KMS-11 (cell line): ENCODE measurements around the gene LRRC4B.

Source experiments
- H2AFZ ChIP-seq: fragments of 200-600 bp; sonication (generic); 2 replicates; pipeline ENCODE4 v1.6.1; 2016; ENCODE audit warnings: antibody characterized with exemption, mixed run types, low read depth
- H3K27ac ChIP-seq: fragments of 200-600 bp; sonication (generic); 2 replicates; pipeline ENCODE4 v1.6.1; 2016; ENCODE audit warnings: mild to moderate bottlenecking, mixed run types
- H3K27me3 ChIP-seq: fragments of 200-600 bp; sonication (generic); 2 replicates; pipeline ENCODE4 v1.6.1; 2017; ENCODE audit warnings: mild to moderate bottlenecking, low read depth, mixed run types, moderate library complexity; ENCODE audit not compliant: insufficient read depth
- H3K36me3 ChIP-seq: fragments of 200-600 bp; sonication (generic); 2 replicates; pipeline ENCODE4 v1.6.1; 2017; ENCODE audit warnings: mild to moderate bottlenecking, mixed run types; ENCODE audit not compliant: insufficient read depth
- H3K4me1 ChIP-seq: fragments of 200-600 bp; sonication (generic); 2 replicates; pipeline ENCODE4 v1.6.1; 2016; ENCODE audit warnings: mild to moderate bottlenecking, low read depth, mixed run types; ENCODE audit not compliant: poor library complexity, severe bottlenecking
- H3K4me2 ChIP-seq: fragments of 200-600 bp; sonication (generic); 2 replicates; pipeline ENCODE4 v1.7.0; 2016; ENCODE audit warnings: mild to moderate bottlenecking, mixed run types
- H3K4me3 ChIP-seq: fragments of 200-600 bp; sonication (generic); IDR thresholded peaks from 2 replicates; pipeline ENCODE4 v1.6.1; 2017; ENCODE audit warnings: low read depth, low read length, mixed read lengths; ENCODE audit not compliant: insufficient read depth
- H3K79me2 ChIP-seq: fragments of 200-600 bp; sonication (generic); 2 replicates; pipeline ENCODE4 v1.6.1; 2016; ENCODE audit warnings: low read depth, mixed run types; ENCODE audit not compliant: insufficient read depth
- H3K9ac ChIP-seq: fragments of 200-600 bp; sonication (generic); 2 replicates; pipeline ENCODE4 v1.6.1; 2016; ENCODE audit warnings: mild to moderate bottlenecking, mixed run types
- H4K20me1 ChIP-seq: fragments of 200-600 bp; sonication (generic); 2 replicates; pipeline ENCODE4 v1.6.1; 2016; ENCODE audit warnings: mild to moderate bottlenecking, mixed run types; ENCODE audit not compliant: insufficient read depth
- TF ChIP-seq, protein P1 (sequence below): fragments of 200-600 bp; sonication (generic); conservative IDR thresholded peaks from 2 replicates; pipeline ENCODE4 v1.6.1; 2017; ENCODE audit warnings: low read depth, mild to moderate bottlenecking, antibody characterized with exemption, low read length, moderate library complexity, mixed read lengths

LRRC4B gene

GRCh38 chr19:50537769-50538230 lies 30.4 kb downstream of the LRRC4B start:
- Histone ChIP-seq H3K4me1 (no peaks in the 10 kb centered on the region), H3K36me3 (no peaks in the 10 kb centered on the region), H4K20me1 (no peaks in the 10 kb centered on the region), H3K79me2 (no peaks in the 10 kb centered on the region), H3K27me3 (peaks cover 58% of the 10 kb centered on the region), H2AFZ (no peak overlapping the region), H3K9ac (no peak overlapping the region), H3K27ac (no peak overlapping the region), H3K4me2 (no peak overlapping the region), H3K4me3 (no peak overlapping the region)
- TF ChIP-seq, protein P1, sequence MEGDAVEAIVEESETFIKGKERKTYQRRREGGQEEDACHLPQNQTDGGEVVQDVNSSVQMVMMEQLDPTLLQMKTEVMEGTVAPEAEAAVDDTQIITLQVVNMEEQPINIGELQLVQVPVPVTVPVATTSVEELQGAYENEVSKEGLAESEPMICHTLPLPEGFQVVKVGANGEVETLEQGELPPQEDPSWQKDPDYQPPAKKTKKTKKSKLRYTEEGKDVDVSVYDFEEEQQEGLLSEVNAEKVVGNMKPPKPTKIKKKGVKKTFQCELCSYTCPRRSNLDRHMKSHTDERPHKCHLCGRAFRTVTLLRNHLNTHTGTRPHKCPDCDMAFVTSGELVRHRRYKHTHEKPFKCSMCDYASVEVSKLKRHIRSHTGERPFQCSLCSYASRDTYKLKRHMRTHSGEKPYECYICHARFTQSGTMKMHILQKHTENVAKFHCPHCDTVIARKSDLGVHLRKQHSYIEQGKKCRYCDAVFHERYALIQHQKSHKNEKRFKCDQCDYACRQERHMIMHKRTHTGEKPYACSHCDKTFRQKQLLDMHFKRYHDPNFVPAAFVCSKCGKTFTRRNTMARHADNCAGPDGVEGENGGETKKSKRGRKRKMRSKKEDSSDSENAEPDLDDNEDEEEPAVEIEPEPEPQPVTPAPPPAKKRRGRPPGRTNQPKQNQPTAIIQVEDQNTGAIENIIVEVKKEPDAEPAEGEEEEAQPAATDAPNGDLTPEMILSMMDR = peak; percentile 47

- H4K20me1 ChIP-seq = no peaks in the 10 kb centered on the region
- H3K4me1 ChIP-seq = no peaks in the 10 kb centered on the region
- H3K27ac ChIP-seq = no peak overlapping the region
- H3K27me3 ChIP-seq = peaks cover 62% of the 10 kb centered on the region
- no peaks in the 10 kb centered on the region for H3K79me2 ChIP-seq
- H3K36me3 ChIP-seq = no peaks in the 10 kb centered on the region
- H3K9ac ChIP-seq = no peak overlapping the region
- TF ChIP-seq, protein P1 = no peak
- no peak overlapping the region for H3K4me2 ChIP-seq
- no peak overlapping the region for H3K4me3 ChIP-seq
- H2AFZ ChIP-seq = no peak overlapping the region
Measured at GRCh38 chr19:50537306-50537685, 30.9 kb downstream of the LRRC4B start.

DNA sequence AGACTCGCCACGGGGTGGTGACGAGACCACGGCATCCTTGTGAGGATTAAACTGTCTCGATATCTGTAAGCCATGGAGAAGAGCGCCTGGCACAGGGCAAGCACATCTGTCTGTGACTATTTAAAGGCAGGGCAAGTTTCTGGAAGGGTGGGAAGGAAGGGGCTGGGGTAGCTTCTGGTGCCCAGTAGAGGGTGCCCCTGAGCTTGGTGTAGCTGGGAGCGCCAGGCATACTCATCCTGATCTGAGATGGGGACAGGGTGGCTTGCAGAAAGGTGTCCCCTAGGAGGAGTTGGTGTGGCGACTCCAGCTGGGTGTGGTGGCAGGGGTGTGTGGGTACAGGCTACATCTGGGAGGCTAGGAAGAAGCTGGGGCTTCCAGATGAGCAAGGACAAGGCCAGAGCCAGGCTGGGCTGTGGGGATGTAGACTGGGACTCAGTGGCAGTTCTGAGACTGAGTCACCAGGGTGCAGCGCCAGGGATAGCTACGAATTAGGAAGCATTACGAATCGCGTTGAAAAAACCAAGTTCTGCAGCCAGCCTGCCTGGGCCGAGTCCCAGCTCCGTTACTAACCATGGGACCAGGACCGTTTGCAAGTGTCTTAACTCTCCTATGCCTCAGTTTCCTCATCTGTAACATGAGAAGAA lies 31.5 kb downstream of the LRRC4B start:
- H4K20me1 ChIP-seq = no peaks in the 10 kb centered on the region
- no peak overlapping the region for H3K4me3 ChIP-seq
- no peaks in the 10 kb centered on the region for H3K79me2 ChIP-seq
- H3K4me2 ChIP-seq = no peak overlapping the region
- no peak overlapping the region for H3K9ac ChIP-seq
- TF ChIP-seq, protein P1 = no peak
- no peak overlapping the region for H2AFZ ChIP-seq
- H3K27ac ChIP-seq = no peak overlapping the region
- no peaks in the 10 kb centered on the region for H3K36me3 ChIP-seq
- H3K27me3 ChIP-seq = peaks cover 59% of the 10 kb centered on the region
- no peaks in the 10 kb centered on the region for H3K4me1 ChIP-seq

- Histone ChIP-seq H3K4me1 (no peaks in the 10 kb centered on the region), H3K4me2 (no peak overlapping the region), H3K27me3 (peaks cover 52% of the 10 kb centered on the region; the same call in 1 of the 2 replicates), H3K79me2 (no peaks in the 10 kb centered on the region), H3K9ac (no peak overlapping the region), H3K36me3 (no peaks in the 10 kb centered on the region), H4K20me1 (no peaks in the 10 kb centered on the region), H2AFZ (no peak overlapping the region), H3K27ac (no peak overlapping the region), H3K4me3 (no peak overlapping the region)
- TF ChIP-seq, protein P1 = no peak
Measured at GRCh38 chr19:50535672-50536187, 32.5 kb downstream of the LRRC4B start.
